Transverse colon (tissue), 4 donors: ENCODE measurements around the gene ZSCAN5B. TPM values are rescaled to one million over a fixed set of nuclear protein-coding genes. Genes with fewer than 3 reads are reported as not detected.
"Not testable (repeated sequence)": the region's sequence is repeated elsewhere in the genome, so short reads cannot be mapped to it uniquely, and the experiment has no call there.

Experiments
- DNase-seq: peaks from one replicate; pipeline ENCODE4 v3.0.0-alpha.2; 2019
- H3K27ac ChIP-seq, 4 donors: fragments of 200-600 bp; sonication (generic); 2 replicates each; pipeline ENCODE4 v1.5.1; 2016 to 2018; ENCODE audit warnings: inconsistent platforms in 4 of 4
- H3K27me3 ChIP-seq: fragments of 200-600 bp; sonication (generic); 2 replicates; pipeline ENCODE4 v1.5.1; 2017; ENCODE audit warnings: inconsistent platforms
- H3K36me3 ChIP-seq, 4 donors: fragments of 200-600 bp; sonication (generic); 2 replicates each; pipeline ENCODE4 v1.5.1; 2017 to 2019; ENCODE audit warnings: inconsistent platforms in 4 of 4
- H3K4me1 ChIP-seq, 4 donors: fragments of 200-600 bp; sonication (generic); 2 replicates each; pipeline ENCODE4 v1.5.1; 2017 to 2020; ENCODE audit warnings: inconsistent platforms in 4 of 4
- H3K4me3 ChIP-seq, 4 donors: fragments of 200-600 bp; sonication (generic); 1 replicate in 1 of 4; 2 replicates in 3 of 4; pipeline versions ENCODE4 v1.5.1 to v1.6.1; 2017 to 2019; ENCODE audit warnings: inconsistent platforms in 4 of 4
- H3K9me3 ChIP-seq, 2 donors: fragments of 200-600 bp; sonication (generic); 2 replicates each; pipeline ENCODE4 v1.5.1; 2017 to 2019; ENCODE audit warnings: inconsistent platforms in 2 of 2
- EP300 ChIP-seq: sonication (generic); formaldehyde crosslinking; IDR thresholded peaks from one replicate; pipeline ENCODE4 v1.6.1; 2017; ENCODE audit warnings: antibody characterized with exemption, low read depth
- POLR2A ChIP-seq: fragments of 450-650 bp; IDR thresholded peaks from one replicate; pipeline ENCODE4 v1.6.1; 2016; ENCODE audit warnings: antibody characterized with exemption, mild to moderate bottlenecking, moderate library complexity
- POLR2AphosphoS5 ChIP-seq, 3 donors: sonication (generic); formaldehyde crosslinking; IDR thresholded peaks; one replicate each; pipeline ENCODE4 v1.6.1; 2016; ENCODE audit warnings: antibody characterized with exemption in 3 of 3
- WGBS, 2 donors: methylation state at CpG; one replicate each; pipeline ENCODE4 v1.1.5; 2018; ENCODE audit warnings: low coverage in 1 of 2; 5-methylcytosine and 5-hydroxymethylcytosine counted together
- in situ Hi-C, 4 donors: fragments of 200-750 bp; cut with MboI; loops; one replicate each; pipeline versions ENCODE4 v1.15.0 to v1.15.1; 2017; ENCODE audit warnings: low sequenced_read_pairs in 3 of 4, low pct_ligation_motif_present in 1 of 4, low pct_unique_long_range_greater_than_20kb in 1 of 4
- intact Hi-C: fragments of 100-400 bp; cut with DNase I; formaldehyde crosslinking; loops from one replicate; pipeline ENCODE4 v1.15.1; 2023; ENCODE audit warnings: low total_unique reads
- total RNA-seq, 4 donors: library from RNA; depleted of rRNA; stranded (reverse); fragments of >200 nt; gene quantifications; one replicate each; pipeline ENCODE4 v1.1.0, GENCODE V29; 2016
- TF ChIP-seq, protein P1 (sequence below), 5 experiments: fragments of 200-600 bp in 3 of 5; fragments of 450-650 bp in 2 of 5; sonication (generic) in 3 of 5; IDR thresholded peaks; 1 replicate in 2 of 5; 2 replicates in 3 of 5; pipeline ENCODE4 v1.5.1; 2016 to 2017; ENCODE audit warnings: antibody characterized with exemption in 5 of 5, inconsistent platforms in 3 of 5, mild to moderate bottlenecking in 2 of 5, moderate library complexity in 1 of 5

The ZSCAN5B gene
- total RNA-seq, 4 donors from 2014 or later = not detected

DNA sequence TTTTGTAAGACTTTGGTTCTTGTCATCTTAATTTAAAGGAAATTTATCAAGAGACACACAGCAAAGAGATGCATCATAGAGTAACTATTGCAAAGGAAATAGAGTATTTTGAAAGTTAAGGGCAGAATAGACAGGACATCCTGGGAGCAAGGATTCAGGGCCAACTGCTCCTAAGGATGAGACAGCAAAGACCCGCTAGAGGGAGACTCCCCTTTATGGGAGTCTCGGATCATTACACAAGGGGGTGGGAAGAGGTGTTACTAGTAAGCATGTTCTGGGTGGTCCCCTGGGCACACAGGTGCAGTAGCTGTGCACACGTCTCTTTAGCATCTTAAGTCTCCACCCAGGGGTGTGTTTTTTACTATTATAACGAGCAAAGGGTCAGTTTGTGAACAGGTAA lies 14.1 kb upstream of the ZSCAN5B start:
- no peaks in the 10 kb centered on the region for H3K36me3 ChIP-seq
- in situ Hi-C loops (no loop called here), intact Hi-C loops (no loop called here)
- TF ChIP-seq POLR2AphosphoS5 (IDR thresholded peaks at IDR 0.05) (no peak), POLR2A (no peak), EP300 (no peak)
- TF ChIP-seq, protein P1, sequence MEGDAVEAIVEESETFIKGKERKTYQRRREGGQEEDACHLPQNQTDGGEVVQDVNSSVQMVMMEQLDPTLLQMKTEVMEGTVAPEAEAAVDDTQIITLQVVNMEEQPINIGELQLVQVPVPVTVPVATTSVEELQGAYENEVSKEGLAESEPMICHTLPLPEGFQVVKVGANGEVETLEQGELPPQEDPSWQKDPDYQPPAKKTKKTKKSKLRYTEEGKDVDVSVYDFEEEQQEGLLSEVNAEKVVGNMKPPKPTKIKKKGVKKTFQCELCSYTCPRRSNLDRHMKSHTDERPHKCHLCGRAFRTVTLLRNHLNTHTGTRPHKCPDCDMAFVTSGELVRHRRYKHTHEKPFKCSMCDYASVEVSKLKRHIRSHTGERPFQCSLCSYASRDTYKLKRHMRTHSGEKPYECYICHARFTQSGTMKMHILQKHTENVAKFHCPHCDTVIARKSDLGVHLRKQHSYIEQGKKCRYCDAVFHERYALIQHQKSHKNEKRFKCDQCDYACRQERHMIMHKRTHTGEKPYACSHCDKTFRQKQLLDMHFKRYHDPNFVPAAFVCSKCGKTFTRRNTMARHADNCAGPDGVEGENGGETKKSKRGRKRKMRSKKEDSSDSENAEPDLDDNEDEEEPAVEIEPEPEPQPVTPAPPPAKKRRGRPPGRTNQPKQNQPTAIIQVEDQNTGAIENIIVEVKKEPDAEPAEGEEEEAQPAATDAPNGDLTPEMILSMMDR (IDR thresholded peaks at IDR 0.05) = no peak
- H3K27ac ChIP-seq = no peak overlapping the region
- H3K4me3 ChIP-seq = no peak overlapping the region
- H3K4me1 ChIP-seq = peaks cover 0 to under 1% (median 0%) of the 10 kb centered on the region in 4 donors
- no peaks in the 10 kb centered on the region for H3K9me3 ChIP-seq
- DNase-seq = no peak
- peaks cover 1% of the 10 kb centered on the region for H3K27me3 ChIP-seq
- 67 to 68% methylated on average over 3 to 4 of the region's 4 CpGs for WGBS, 2 donors

DNA sequence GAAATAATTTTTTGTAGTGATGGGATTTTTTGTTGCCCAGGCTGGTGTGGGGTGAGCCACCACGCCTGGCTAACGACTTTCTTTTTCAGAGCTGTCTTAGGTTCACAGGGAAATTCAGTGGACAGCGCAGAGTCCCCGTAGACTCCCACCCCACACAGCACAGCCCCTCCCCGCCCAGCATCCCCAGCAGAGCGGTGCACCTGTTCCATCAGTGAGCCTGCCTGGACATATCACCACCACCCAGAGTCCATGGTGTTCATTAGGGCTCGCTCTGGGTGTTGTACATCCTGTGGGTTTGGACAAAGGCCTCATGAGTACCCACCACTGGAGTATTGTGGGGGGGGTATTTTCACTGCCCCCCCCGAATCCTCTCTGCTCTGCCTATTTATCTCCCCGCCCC lies 12.5 kb upstream of the ZSCAN5B start:
- intact Hi-C loops, H3K9me3 ChIP-seq, H3K27ac ChIP-seq, DNase-seq, in situ Hi-C loops, H3K4me3 ChIP-seq, H3K27me3 ChIP-seq, H3K36me3 ChIP-seq, H3K4me1 ChIP-seq: not testable (repeated sequence)
- WGBS, 2 donors = 86 to 90% methylated on average over 7 to 9 of the region's 9 CpGs

DNA sequence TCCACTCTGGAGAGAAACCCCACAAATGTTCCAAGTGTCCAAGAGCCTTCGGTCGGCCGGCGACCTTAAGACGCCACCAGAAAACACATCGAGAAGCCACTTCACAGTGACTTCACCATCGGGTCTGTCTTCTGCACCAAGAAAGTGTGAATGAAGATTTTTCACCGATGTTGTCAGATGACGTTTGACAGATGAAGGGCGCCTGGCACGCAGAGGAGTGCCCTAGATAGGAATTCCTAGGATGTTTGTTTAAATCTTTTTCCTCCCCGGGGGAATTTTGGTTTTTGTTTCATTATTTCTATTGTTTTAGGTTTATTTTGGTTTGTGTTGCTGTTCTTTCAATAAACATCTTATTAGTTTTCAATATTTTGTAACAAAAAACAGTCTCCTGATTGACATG lies 11.5 kb upstream of the ZSCAN5B start:
- Histone ChIP-seq H3K4me3 (no peak overlapping the region), H3K27me3 (no peaks in the 10 kb centered on the region), H3K4me1 (no peaks in the 10 kb centered on the region), H3K27ac (no peak overlapping the region), H3K36me3 (no peaks in the 10 kb centered on the region), H3K9me3 (no peaks in the 10 kb centered on the region)
- TF ChIP-seq POLR2AphosphoS5 (IDR thresholded peaks at IDR 0.05) = no peak
- TF ChIP-seq, protein P1 (IDR thresholded peaks at IDR 0.05) = no peak
- no peak for TF ChIP-seq EP300
- no peak for TF ChIP-seq POLR2A
- no peak for DNase-seq
- intact Hi-C loops = no loop called here
- in situ Hi-C loops = no loop called here
- 69 to 90% methylated on average over 5 to 12 of the region's 12 CpGs for WGBS, 2 donors

DNA sequence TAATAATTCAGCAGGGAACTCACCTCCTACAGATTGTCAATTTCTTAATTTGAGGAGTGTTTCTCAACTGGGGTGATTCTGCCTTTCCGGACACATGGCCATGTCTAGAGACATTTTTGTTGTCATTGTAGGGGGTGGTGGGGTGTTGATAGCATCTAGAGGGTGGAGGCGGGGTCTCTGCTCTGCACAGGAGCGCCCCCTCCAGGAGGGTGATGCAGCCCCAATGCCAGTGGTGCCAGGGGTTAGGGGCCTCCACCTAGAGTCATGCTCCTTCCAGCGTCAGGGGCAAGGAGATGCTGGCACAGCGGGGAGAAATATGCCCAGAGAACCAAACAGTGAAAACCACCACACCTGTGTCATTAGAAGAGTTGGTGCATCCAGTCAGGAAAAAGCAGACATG lies 10.0 kb upstream of the ZSCAN5B start:
- H3K36me3 ChIP-seq, in situ Hi-C loops, intact Hi-C loops, DNase-seq, H3K27me3 ChIP-seq, H3K4me3 ChIP-seq, H3K27ac ChIP-seq, H3K4me1 ChIP-seq, H3K9me3 ChIP-seq: not testable (repeated sequence)
- WGBS, 2 donors = 76 to 83% methylated on average over 1 to 5 of the region's 5 CpGs

DNA sequence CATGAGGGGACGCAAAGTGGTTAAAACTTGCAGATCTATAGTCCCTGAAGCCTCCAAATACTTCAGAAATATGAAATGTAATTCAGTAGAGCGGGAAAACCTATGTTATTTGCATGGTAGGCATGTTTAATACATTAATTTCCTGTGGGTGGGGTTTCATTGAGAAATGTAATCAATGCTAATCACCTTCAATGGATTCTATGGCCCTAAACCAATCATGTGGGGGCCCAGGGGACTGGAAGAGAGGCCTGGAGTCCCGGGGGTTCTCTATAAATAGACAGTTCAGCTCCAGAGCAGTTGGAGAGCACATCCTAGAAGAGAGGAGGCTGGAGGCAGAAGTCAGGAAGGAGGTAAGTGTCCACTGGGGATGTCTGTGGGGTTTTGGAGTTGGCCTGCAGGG lies 4.4 kb upstream of the ZSCAN5B start, which contains the start of gene ZSCAN5C:
ZSCAN5C (plus strand) TSS at position 301 of the 400 bp plus-strand sequence. CDS start 3,641 bp downstream, outside the sequence.
- 59 to 63% methylated on average over 3 of the region's 3 CpGs for WGBS, 2 donors
- in situ Hi-C loops (no loop called here), intact Hi-C loops (no loop called here)
- H3K27ac ChIP-seq = no peak within 1 kb of the TSS
- no peaks in the 10 kb centered on the region for H3K4me1 ChIP-seq
- H3K4me3 ChIP-seq = no peak within 1 kb of the TSS
- DNase-seq = no peak
- TF ChIP-seq, protein P1 (IDR thresholded peaks at IDR 0.05) = no peak
- TF ChIP-seq POLR2A (no peak), POLR2AphosphoS5 (IDR thresholded peaks at IDR 0.05) (no peak), EP300 (no peak)
- no peaks in the 10 kb centered on the region for H3K9me3 ChIP-seq
- H3K27me3 ChIP-seq = no peaks in the 10 kb centered on the region
- H3K36me3 ChIP-seq = no peaks in the 10 kb centered on the region
